Mucosa of rectum (tissue), 2 donors: ENCODE data around the gene CERKL.

Experiments
- H3K27ac ChIP-seq, 2 donors: one replicate each; pipeline ENCODE4 v1.7.0; 2013; ENCODE audit warnings: inconsistent platforms in 2 of 2, low read depth in 2 of 2, low read length in 2 of 2
- H3K27me3 ChIP-seq, 2 donors: one replicate each; pipeline ENCODE4 v1.7.0; 2013; ENCODE audit warnings: low read length in 2 of 2; ENCODE audit not compliant: control insufficient read depth in 2 of 2, insufficient read depth in 2 of 2
- H3K36me3 ChIP-seq, 2 donors: one replicate each; pipeline ENCODE4 v1.7.0; 2013; ENCODE audit warnings: low read length in 2 of 2; ENCODE audit not compliant: control insufficient read depth in 2 of 2, insufficient read depth in 2 of 2
- H3K4me1 ChIP-seq, 2 donors: one replicate each; pipeline ENCODE4 v1.7.0; 2013; ENCODE audit warnings: low read length in 2 of 2, mild to moderate bottlenecking in 1 of 2; ENCODE audit not compliant: control insufficient read depth in 2 of 2, insufficient read depth in 2 of 2
- H3K4me3 ChIP-seq, 2 donors: one replicate each; pipeline ENCODE4 v1.7.0; 2013; ENCODE audit warnings: low read length in 2 of 2
- H3K9ac ChIP-seq, 2 donors: one replicate each; pipeline ENCODE4 v1.7.0; 2013; ENCODE audit warnings: low read length in 2 of 2, low read depth in 1 of 2, mild to moderate bottlenecking in 1 of 2
- H3K9me3 ChIP-seq, 2 donors: one replicate each; pipeline ENCODE4 v1.7.0; 2013; ENCODE audit warnings: low read length in 2 of 2; ENCODE audit not compliant: control insufficient read depth in 2 of 2
- donor health status: healthy.
- donor health status: Normal muscosa, but diverticular disease.

The CERKL gene

DNA sequence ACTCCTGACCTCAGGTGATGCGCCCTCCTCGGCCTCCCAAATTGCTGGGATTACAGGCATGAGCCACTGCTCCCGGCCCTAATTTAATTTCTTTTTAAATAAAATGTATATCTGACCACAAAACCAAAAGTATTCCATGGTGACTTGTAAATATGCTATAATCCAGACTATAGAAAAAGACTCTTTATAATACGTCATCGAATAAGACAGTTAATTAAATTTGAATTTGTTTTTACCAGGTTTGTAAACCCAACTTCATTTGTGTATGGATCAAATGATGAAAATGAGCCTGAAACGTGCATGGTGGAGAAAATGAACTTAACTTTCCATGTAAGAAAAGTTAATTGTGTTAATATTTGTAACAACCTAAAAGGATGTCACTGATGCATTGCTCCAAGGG, 129.8 kb downstream of the CERKL start:
- no peak overlapping the region for H3K9ac ChIP-seq
- H3K27me3 ChIP-seq: no peaks in the 10 kb centered on the region
- no peak overlapping the region for H3K4me3 ChIP-seq
- no peaks in the 10 kb centered on the region for H3K9me3 ChIP-seq
- H3K36me3 ChIP-seq: peaks cover 0 to 15% of the 10 kb centered on the region in 2 donors
- no peak overlapping the region for H3K27ac ChIP-seq
- no peaks in the 10 kb centered on the region for H3K4me1 ChIP-seq

DNA sequence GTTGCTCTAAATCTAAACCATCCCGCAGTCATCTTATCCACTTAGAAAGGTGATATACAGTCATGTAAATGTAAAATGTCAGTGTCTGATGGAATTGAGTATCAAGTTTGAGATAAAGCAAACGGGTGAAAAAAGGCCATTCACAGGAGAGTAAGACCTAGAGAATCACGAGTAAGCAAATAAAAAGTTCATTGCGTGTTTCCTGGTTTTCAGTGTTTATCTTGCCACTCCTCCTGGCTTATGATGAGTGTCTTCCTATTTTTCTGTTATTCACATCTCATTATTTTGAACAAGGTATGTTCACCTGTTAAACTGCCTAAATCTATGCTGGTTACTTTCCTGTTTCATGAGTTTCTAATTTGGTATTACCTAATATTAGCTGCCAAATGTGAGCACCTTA, 130.9 kb downstream of the CERKL start:
- Histone ChIP-seq H3K27me3 (no peaks in the 10 kb centered on the region), H3K4me1 (no peaks in the 10 kb centered on the region), H3K27ac (no peak overlapping the region), H3K9me3 (no peaks in the 10 kb centered on the region), H3K36me3 (peaks cover 0 to 13% of the 10 kb centered on the region in 2 donors), H3K4me3 (no peak overlapping the region), H3K9ac (no peak overlapping the region)

DNA sequence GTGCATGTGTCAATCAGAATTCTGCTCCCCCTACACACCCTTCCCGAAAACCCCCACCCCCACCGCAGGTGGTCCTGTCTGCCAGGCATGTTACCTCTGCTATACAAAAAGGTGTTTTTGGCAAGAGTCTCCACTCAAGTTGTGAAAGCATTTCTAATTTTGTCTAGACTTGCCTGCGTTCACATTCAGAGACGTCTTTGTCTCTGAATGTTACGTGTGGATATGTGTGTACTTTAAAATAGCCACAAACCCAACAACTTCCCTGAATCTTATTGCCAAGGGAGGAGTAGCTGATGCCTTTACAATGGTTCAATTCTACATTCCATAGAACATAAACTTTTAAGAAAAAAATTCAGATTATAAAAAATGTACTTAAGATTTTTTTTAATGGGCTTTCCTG, 133.1 kb downstream of the CERKL start:
- no peaks in the 10 kb centered on the region for H3K4me1 ChIP-seq
- no peaks in the 10 kb centered on the region for H3K9me3 ChIP-seq
- no peak overlapping the region for H3K9ac ChIP-seq
- H3K27me3 ChIP-seq: no peaks in the 10 kb centered on the region
- peaks cover 0 to 11% of the 10 kb centered on the region in 2 donors for H3K36me3 ChIP-seq
- no peak overlapping the region for H3K27ac ChIP-seq
- no peak overlapping the region for H3K4me3 ChIP-seq

DNA sequence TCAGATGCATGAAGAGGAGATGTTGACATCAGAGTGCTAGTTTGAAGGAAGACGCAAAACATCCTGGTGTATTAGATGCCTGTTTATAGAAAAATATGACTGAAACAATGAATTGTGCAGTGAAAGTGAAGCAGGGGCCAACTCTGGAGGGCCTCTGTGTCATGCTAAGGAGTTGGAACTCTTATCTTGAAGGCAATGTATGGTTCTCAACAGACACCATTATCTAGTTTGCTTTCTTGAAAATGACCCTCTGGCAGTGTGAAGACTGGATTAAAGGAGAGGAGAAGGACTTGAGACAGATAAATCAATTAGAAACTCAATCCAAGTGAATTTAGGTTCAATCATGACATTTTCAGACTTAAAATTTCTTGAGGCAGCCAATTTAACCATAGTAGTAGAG, 136.7 kb downstream of the CERKL start:
- no peaks in the 10 kb centered on the region for H3K4me1 ChIP-seq
- H3K9me3 ChIP-seq: no peaks in the 10 kb centered on the region
- H3K27me3 ChIP-seq: no peaks in the 10 kb centered on the region
- no peak overlapping the region for H3K9ac ChIP-seq
- H3K4me3 ChIP-seq: no peak overlapping the region
- H3K36me3 ChIP-seq: peaks cover 0 to 13% of the 10 kb centered on the region in 2 donors
- no peak overlapping the region for H3K27ac ChIP-seq

DNA sequence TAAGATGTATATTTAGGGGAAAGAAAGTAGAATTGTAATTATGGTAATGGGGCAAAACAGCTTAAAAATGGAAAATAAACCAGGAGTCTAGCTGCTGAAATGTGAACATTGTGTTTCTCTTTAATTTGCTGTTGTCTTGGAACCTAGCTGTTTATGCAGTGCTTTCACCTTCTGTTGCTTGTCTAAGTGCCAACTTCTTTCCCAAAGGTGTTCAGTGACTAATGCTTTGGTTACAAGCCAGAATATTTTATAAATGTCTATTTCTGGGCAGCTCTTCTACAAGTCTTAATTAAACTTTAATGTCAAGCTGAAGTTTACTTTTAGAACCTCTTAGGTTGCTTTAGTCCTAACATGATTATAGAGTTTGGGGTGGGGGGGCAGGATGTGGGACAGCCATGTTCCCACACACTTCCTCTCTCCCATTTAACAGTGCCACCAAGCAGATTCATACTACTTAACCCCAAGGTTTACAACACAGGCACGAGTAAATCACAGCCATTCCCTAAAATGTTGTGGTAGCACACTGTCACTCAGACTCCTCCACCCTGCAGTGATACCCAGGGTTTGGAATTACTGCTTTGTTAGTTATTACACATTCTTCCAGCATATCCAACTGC, 139.1 kb downstream of the CERKL start:
- H3K27ac ChIP-seq: no peak overlapping the region
- peaks cover 0 to 12% of the 10 kb centered on the region in 2 donors for H3K36me3 ChIP-seq
- H3K27me3 ChIP-seq: no peaks in the 10 kb centered on the region
- H3K4me3 ChIP-seq: no peak overlapping the region
- H3K9me3 ChIP-seq: no peaks in the 10 kb centered on the region
- no peaks in the 10 kb centered on the region for H3K4me1 ChIP-seq
- H3K9ac ChIP-seq: no peak overlapping the region

DNA sequence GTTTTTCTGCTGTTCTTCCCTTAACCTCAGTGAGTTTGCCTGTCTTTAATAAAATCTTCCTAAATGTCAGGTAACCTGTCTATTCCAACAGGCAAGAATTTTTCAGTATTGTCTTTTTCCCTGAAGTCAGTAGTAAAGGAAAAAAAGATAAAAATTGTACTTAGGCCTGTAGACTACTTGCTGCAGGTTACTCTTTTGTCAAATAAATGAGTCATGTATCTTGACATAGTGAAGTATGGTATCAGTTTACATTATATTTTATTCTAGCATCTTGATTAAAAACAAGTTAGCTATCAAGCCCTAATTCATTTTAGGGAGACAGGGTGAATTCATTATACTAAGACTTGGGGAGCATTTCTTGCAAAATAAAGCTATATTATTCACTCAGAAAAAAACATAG, 139.9 kb downstream of the CERKL start:
- Histone ChIP-seq H3K27ac (no peak overlapping the region), H3K36me3 (peaks cover 0 to 17% of the 10 kb centered on the region in 2 donors), H3K27me3 (no peaks in the 10 kb centered on the region), H3K9me3 (no peaks in the 10 kb centered on the region), H3K4me3 (no peak overlapping the region), H3K4me1 (no peaks in the 10 kb centered on the region), H3K9ac (no peak overlapping the region)

DNA sequence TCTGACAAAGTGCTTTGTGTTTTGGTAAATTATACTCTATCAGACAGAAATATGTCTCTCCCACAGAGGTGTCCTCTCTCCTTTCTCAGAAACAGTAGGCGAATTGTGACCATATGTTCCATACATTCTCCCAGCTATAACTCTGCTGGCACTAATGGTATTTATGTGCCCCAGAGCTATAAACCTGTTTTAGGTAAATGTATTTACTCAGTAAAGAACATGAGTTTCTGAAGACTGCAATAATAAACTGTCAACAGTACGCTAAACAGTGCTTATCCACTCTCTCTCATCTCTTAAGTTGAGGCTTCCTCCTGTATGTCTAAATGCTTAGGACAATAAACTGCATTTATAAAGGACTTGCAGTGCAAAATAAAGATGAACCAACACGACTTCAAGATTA, 141.2 kb downstream of the CERKL start:
- Histone ChIP-seq H3K27me3 (no peaks in the 10 kb centered on the region), H3K27ac (no peak overlapping the region), H3K36me3 (peaks cover 0 to 22% of the 10 kb centered on the region in 2 donors), H3K4me1 (no peaks in the 10 kb centered on the region), H3K4me3 (no peak overlapping the region), H3K9ac (no peak overlapping the region), H3K9me3 (no peaks in the 10 kb centered on the region)

DNA sequence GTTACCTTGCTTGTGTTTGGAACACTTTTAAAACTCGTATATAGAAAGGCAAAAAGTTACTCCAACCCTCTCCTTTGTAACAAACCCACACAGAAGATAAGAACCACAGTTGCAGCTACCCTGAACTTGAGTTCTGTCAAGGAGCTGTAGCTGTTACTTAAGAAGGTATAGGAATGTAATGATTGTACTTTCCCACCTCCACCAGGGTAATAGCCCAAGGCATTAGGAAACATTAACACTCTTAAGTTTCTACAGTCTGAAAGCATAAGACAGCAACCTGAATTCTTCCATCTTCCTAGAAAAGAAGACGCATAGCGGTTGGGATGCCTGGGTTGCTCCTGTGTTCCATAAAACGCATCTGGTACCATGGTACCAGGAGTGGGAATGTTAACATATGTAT, 156.7 kb downstream of the CERKL start:
- Histone ChIP-seq H3K4me3 (no peak overlapping the region), H3K9me3 (no peaks in the 10 kb centered on the region), H3K36me3 (peaks cover 7 to 23% of the 10 kb centered on the region in 2 donors), H3K4me1 (no peaks in the 10 kb centered on the region), H3K27me3 (no peaks in the 10 kb centered on the region), H3K27ac (no peak overlapping the region), H3K9ac (no peak overlapping the region)

DNA sequence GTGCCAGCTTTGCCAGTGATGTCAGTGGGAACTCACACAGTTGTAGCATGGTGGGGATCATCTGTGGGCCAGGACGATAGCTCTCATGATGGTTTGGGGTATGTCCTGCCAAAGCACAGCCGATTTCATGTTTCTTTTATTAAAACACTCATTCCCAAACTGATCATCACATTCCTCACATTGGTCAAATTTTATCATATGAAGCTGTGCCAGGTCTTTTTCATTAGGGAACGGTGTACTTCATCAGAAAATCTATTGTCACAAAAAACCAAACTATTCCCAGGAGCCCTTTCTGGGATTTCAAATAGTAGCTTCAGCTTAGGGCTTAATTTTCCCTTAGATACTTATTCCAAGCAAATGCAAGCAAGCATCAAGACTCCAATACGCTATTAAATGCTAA, 157.7 kb downstream of the CERKL start:
- H3K4me3 ChIP-seq: no peak overlapping the region
- H3K4me1 ChIP-seq: no peaks in the 10 kb centered on the region
- H3K9ac ChIP-seq: no peak overlapping the region
- H3K9me3 ChIP-seq: no peaks in the 10 kb centered on the region
- peaks cover 7 to 23% of the 10 kb centered on the region in 2 donors for H3K36me3 ChIP-seq
- H3K27me3 ChIP-seq: no peaks in the 10 kb centered on the region
- H3K27ac ChIP-seq: no peak overlapping the region
